ENCODE measurements around the gene POR.
"Not testable (repeated sequence)": the region's sequence is repeated elsewhere in the genome, so short reads cannot be mapped to it uniquely, and the experiment has no call there.

POR gene

GRCh38 chr7:75906991-75907667 lies 7.8 kb upstream of the POR start:
- Histone ChIP-seq H3K27ac (ENCODE audit: low read depth, low read length) (no peak overlapping the region), H3K9ac (ENCODE audit: low read length) (no peak overlapping the region), H3K4me1 (ENCODE audit: control insufficient read depth, insufficient read depth, low read length) (peaks cover 8% of the 10 kb centered on the region), H3K36me3 (ENCODE audit: control insufficient read depth, insufficient read depth, low read length) (no peaks in the 10 kb centered on the region), H3K9me3 (ENCODE audit: control insufficient read depth, insufficient read depth, low read depth, low read length) (no peaks in the 10 kb centered on the region), H3K4me3 (ENCODE audit: low read depth, low read length) (no peak overlapping the region), H3K27me3 (ENCODE audit: control insufficient read depth, insufficient read depth, low read length) (no peaks in the 10 kb centered on the region)

GRCh38 chr7:75907668-75908039 lies 7.3 kb upstream of the POR start:
- not testable (repeated sequence) for H3K4me3 ChIP-seq (ENCODE audit: low read depth, low read length); H3K9ac ChIP-seq (ENCODE audit: low read length); H3K4me1 ChIP-seq (ENCODE audit: control insufficient read depth, insufficient read depth, low read length); H3K27ac ChIP-seq (ENCODE audit: low read depth, low read length); H3K9me3 ChIP-seq (ENCODE audit: control insufficient read depth, insufficient read depth, low read depth, low read length); H3K27me3 ChIP-seq (ENCODE audit: control insufficient read depth, insufficient read depth, low read length); H3K36me3 ChIP-seq (ENCODE audit: control insufficient read depth, insufficient read depth, low read length)

- Histone ChIP-seq H3K9ac (ENCODE audit: low read length) (no peak overlapping the region), H3K27me3 (ENCODE audit: control insufficient read depth, insufficient read depth, low read length) (no peaks in the 10 kb centered on the region), H3K36me3 (ENCODE audit: control insufficient read depth, insufficient read depth, low read length) (no peaks in the 10 kb centered on the region), H3K4me3 (ENCODE audit: low read depth, low read length) (no peak overlapping the region), H3K9me3 (ENCODE audit: control insufficient read depth, insufficient read depth, low read depth, low read length) (no peaks in the 10 kb centered on the region), H3K27ac (ENCODE audit: low read depth, low read length) (no peak overlapping the region), H3K4me1 (ENCODE audit: control insufficient read depth, insufficient read depth, low read length) (peaks cover 11% of the 10 kb centered on the region)
Measured at GRCh38 chr7:75909521-75910132, 5.3 kb upstream of the POR start.

- not testable (repeated sequence) for H3K36me3 ChIP-seq (ENCODE audit: control insufficient read depth, insufficient read depth, low read length); H3K4me3 ChIP-seq (ENCODE audit: low read depth, low read length); H3K27me3 ChIP-seq (ENCODE audit: control insufficient read depth, insufficient read depth, low read length); H3K27ac ChIP-seq (ENCODE audit: low read depth, low read length); H3K9me3 ChIP-seq (ENCODE audit: control insufficient read depth, insufficient read depth, low read depth, low read length); H3K9ac ChIP-seq (ENCODE audit: low read length)
- H3K4me1 ChIP-seq (ENCODE audit: control insufficient read depth, insufficient read depth, low read length) = peaks cover 10% of the 10 kb centered on the region
Measured at GRCh38 chr7:75911186-75911585, 3.8 kb upstream of the POR start.

- Histone ChIP-seq H3K4me3 (ENCODE audit: low read depth, low read length) (no peak overlapping the region), H3K4me1 (ENCODE audit: control insufficient read depth, insufficient read depth, low read length) (peaks cover 17% of the 10 kb centered on the region), H3K36me3 (ENCODE audit: control insufficient read depth, insufficient read depth, low read length) (no peaks in the 10 kb centered on the region), H3K27ac (ENCODE audit: low read depth, low read length) (no peak overlapping the region), H3K9me3 (ENCODE audit: control insufficient read depth, insufficient read depth, low read depth, low read length) (no peaks in the 10 kb centered on the region), H3K9ac (ENCODE audit: low read length) (no peak overlapping the region), H3K27me3 (ENCODE audit: control insufficient read depth, insufficient read depth, low read length) (no peaks in the 10 kb centered on the region)
Measured at GRCh38 chr7:75913437-75913836, 1.5 kb upstream of the POR start.

GRCh38 chr7:75914169-75914654 lies 743 bp upstream of the POR start:
- Histone ChIP-seq H3K27me3 (ENCODE audit: control insufficient read depth, insufficient read depth, low read length) (no peaks in the 10 kb centered on the region), H3K9ac (ENCODE audit: low read length) (peak overlapping the region; percentile 87), H3K4me3 (ENCODE audit: low read depth, low read length) (peak overlapping the region; percentile 99), H3K36me3 (ENCODE audit: control insufficient read depth, insufficient read depth, low read length) (no peaks in the 10 kb centered on the region), H3K4me1 (ENCODE audit: control insufficient read depth, insufficient read depth, low read length) (peaks cover 17% of the 10 kb centered on the region), H3K27ac (ENCODE audit: low read depth, low read length) (peak overlapping the region; percentile 67; the same call in 1 of the 2 replicates), H3K9me3 (ENCODE audit: control insufficient read depth, insufficient read depth, low read depth, low read length) (no peaks in the 10 kb centered on the region)

GRCh38 chr7:75915416-75916156 lies 631 bp downstream of the POR start:
- H3K27ac ChIP-seq (ENCODE audit: low read depth, low read length) = peak overlapping the region; percentile 83
- no peaks in the 10 kb centered on the region for H3K27me3 ChIP-seq (ENCODE audit: control insufficient read depth, insufficient read depth, low read length)
- peaks cover 17% of the 10 kb centered on the region for H3K4me1 ChIP-seq (ENCODE audit: control insufficient read depth, insufficient read depth, low read length)
- no peaks in the 10 kb centered on the region for H3K9me3 ChIP-seq (ENCODE audit: control insufficient read depth, insufficient read depth, low read depth, low read length)
- peak overlapping the region; percentile 78 for H3K9ac ChIP-seq (ENCODE audit: low read length)
- H3K4me3 ChIP-seq (ENCODE audit: low read depth, low read length) = peak overlapping the region; percentile 99
- no peaks in the 10 kb centered on the region for H3K36me3 ChIP-seq (ENCODE audit: control insufficient read depth, insufficient read depth, low read length)

GRCh38 chr7:75916259-75916658 lies 1.3 kb downstream of the POR start:
- Histone ChIP-seq H3K9me3 (ENCODE audit: control insufficient read depth, insufficient read depth, low read depth, low read length) (no peaks in the 10 kb centered on the region), H3K9ac (ENCODE audit: low read length) (no peak overlapping the region), H3K36me3 (ENCODE audit: control insufficient read depth, insufficient read depth, low read length) (no peaks in the 10 kb centered on the region), H3K4me3 (ENCODE audit: low read depth, low read length) (peak overlapping the region; percentile 99), H3K27ac (ENCODE audit: low read depth, low read length) (no peak overlapping the region), H3K4me1 (ENCODE audit: control insufficient read depth, insufficient read depth, low read length) (peaks cover 17% of the 10 kb centered on the region), H3K27me3 (ENCODE audit: control insufficient read depth, insufficient read depth, low read length) (no peaks in the 10 kb centered on the region)

GRCh38 chr7:75916685-75917634 lies 2.0 kb downstream of the POR start:
- Histone ChIP-seq H3K9ac (ENCODE audit: low read length) (no peak overlapping the region), H3K27ac (ENCODE audit: low read depth, low read length) (no peak overlapping the region), H3K9me3 (ENCODE audit: control insufficient read depth, insufficient read depth, low read depth, low read length) (no peaks in the 10 kb centered on the region), H3K27me3 (ENCODE audit: control insufficient read depth, insufficient read depth, low read length) (no peaks in the 10 kb centered on the region), H3K36me3 (ENCODE audit: control insufficient read depth, insufficient read depth, low read length) (no peaks in the 10 kb centered on the region), H3K4me1 (ENCODE audit: control insufficient read depth, insufficient read depth, low read length) (peaks cover 17% of the 10 kb centered on the region), H3K4me3 (ENCODE audit: low read depth, low read length) (peak overlapping the region; percentile 99; the same call in 1 of the 2 replicates)

GRCh38 chr7:75920431-75921161 lies 5.6 kb downstream of the POR start:
- peaks cover 6% of the 10 kb centered on the region; the same call in 1 of the 2 replicates for H3K36me3 ChIP-seq (ENCODE audit: control insufficient read depth, insufficient read depth, low read length)
- H3K4me3 ChIP-seq (ENCODE audit: low read depth, low read length) = no peak overlapping the region
- no peak overlapping the region for H3K9ac ChIP-seq (ENCODE audit: low read length)
- H3K27ac ChIP-seq (ENCODE audit: low read depth, low read length) = no peak overlapping the region
- no peaks in the 10 kb centered on the region for H3K9me3 ChIP-seq (ENCODE audit: control insufficient read depth, insufficient read depth, low read depth, low read length)
- H3K27me3 ChIP-seq (ENCODE audit: control insufficient read depth, insufficient read depth, low read length) = no peaks in the 10 kb centered on the region
- peaks cover 14% of the 10 kb centered on the region for H3K4me1 ChIP-seq (ENCODE audit: control insufficient read depth, insufficient read depth, low read length)

Measured in HUES6 (cell line).